HG02981 (cell line): ENCODE results near the gene ABCG1.

ENCODE experiments used
- ATAC-seq: cut with Tn5 transposase; IDR thresholded peaks from one replicate; pipeline ENCODE4 v1.9.1; 2021; ENCODE audit warnings: mild to moderate bottlenecking, moderate library complexity; ENCODE audit not compliant: unreplicated experiment

The ABCG1 gene

GRCh38 chr21:42302076-42302650, 83.2 kb downstream of the ABCG1 start:
- ATAC-seq, result no peak

GRCh38 chr21:42302794-42303193, 83.9 kb downstream of the ABCG1 start:
- ATAC-seq, result no peak

- ATAC-seq, result no peak
These were observed 84.5 kb downstream of the ABCG1 start for GRCh38 chr21:42303443-42303842.

- no peak for ATAC-seq
These were observed 85.9 kb downstream of the ABCG1 start for GRCh38 chr21:42304556-42305454.

- no peak for ATAC-seq
These were observed 86.8 kb downstream of the ABCG1 start for GRCh38 chr21:42305707-42306147.

GRCh38 chr21:42306366-42307035, 87.6 kb downstream of the ABCG1 start:
- ATAC-seq, result no peak

- no peak for ATAC-seq
These were observed 88.2 kb downstream of the ABCG1 start for GRCh38 chr21:42307106-42307505.

- ATAC-seq, result no peak
These were observed 89.4 kb downstream of the ABCG1 start for GRCh38 chr21:42308161-42308913.

- no peak for ATAC-seq
These were observed 90.2 kb downstream of the ABCG1 start for GRCh38 chr21:42308914-42309752.

GRCh38 chr21:42309753-42310213, 90.8 kb downstream of the ABCG1 start:
- ATAC-seq, result no peak

- no peak for ATAC-seq
These were observed 91.6 kb downstream of the ABCG1 start for GRCh38 chr21:42310411-42311001.

GRCh38 chr21:42311160-42311559, 92.2 kb downstream of the ABCG1 start:
- ATAC-seq, result no peak

GRCh38 chr21:42311816-42312625, 93.1 kb downstream of the ABCG1 start:
- ATAC-seq, result no peak

GRCh38 chr21:42312626-42313104, 93.7 kb downstream of the ABCG1 start:
- ATAC-seq, result no peak

GRCh38 chr21:42313501-42313969, 94.6 kb downstream of the ABCG1 start:
- no peak for ATAC-seq

- no peak for ATAC-seq
These were observed 95.8 kb downstream of the ABCG1 start for GRCh38 chr21:42314616-42315295.

- ATAC-seq, result no peak
These were observed 96.5 kb downstream of the ABCG1 start, which contains the start of gene TFF3 for GRCh38 chr21:42315296-42315891. Gene TFF3 (minus strand): TSS chr21:42315409. CDS start chr21:42315374, 35 bp downstream.
